ENCODE measurements around the gene CYB561D1. TPM values are rescaled to one million over a fixed set of nuclear protein-coding genes. Genes with fewer than 3 reads are reported as not detected.

Gene CYB561D1
- total RNA-seq, 1 donor from 2014 or later: 10.4 TPM

GRCh38 chr1:109527846-109528695 lies 34.2 kb downstream of the CYB561D1 start:
- no peak for DNase-seq (ENCODE audit: extremely low spot score, unreplicated experiment)
- Mint-ChIP-seq H3K27me3 (peaks cover 20% of the 10 kb centered on the region), H3K4me1 (ENCODE audit: unreplicated experiment) (peaks cover 28% of the 10 kb centered on the region), H3K27ac (no peak overlapping the region), H3K9me3 (no peaks in the 10 kb centered on the region), H3K36me3 (no peaks in the 10 kb centered on the region), H3K4me3 (no peak overlapping the region)
- TF ChIP-seq CTCF (conservative IDR thresholded peaks at IDR 0.05): no peak

- no peaks in the 10 kb centered on the region for H3K9me3 Mint-ChIP-seq
- DNase-seq (ENCODE audit: extremely low spot score, unreplicated experiment): no peak
- H3K27ac Mint-ChIP-seq: no peak overlapping the region
- no peak overlapping the region for H3K4me3 Mint-ChIP-seq
- no peak for TF ChIP-seq CTCF (conservative IDR thresholded peaks at IDR 0.05)
- H3K36me3 Mint-ChIP-seq: no peaks in the 10 kb centered on the region
- H3K27me3 Mint-ChIP-seq: peaks cover 20% of the 10 kb centered on the region
- peaks cover 28% of the 10 kb centered on the region for H3K4me1 Mint-ChIP-seq (ENCODE audit: unreplicated experiment)
Measured at GRCh38 chr1:109528712-109529111, 34.8 kb downstream of the CYB561D1 start.

- Mint-ChIP-seq H3K27me3 (peaks cover 20% of the 10 kb centered on the region), H3K36me3 (no peaks in the 10 kb centered on the region), H3K27ac (peak overlapping the region; percentile 50), H3K4me1 (ENCODE audit: unreplicated experiment) (peaks cover 28% of the 10 kb centered on the region), H3K9me3 (no peaks in the 10 kb centered on the region), H3K4me3 (no peak overlapping the region)
- DNase-seq (ENCODE audit: extremely low spot score, unreplicated experiment): no peak
- TF ChIP-seq CTCF (conservative IDR thresholded peaks at IDR 0.05): no peak
Measured at GRCh38 chr1:109529881-109530456, 36.1 kb downstream of the CYB561D1 start.

- Mint-ChIP-seq H3K4me1 (ENCODE audit: unreplicated experiment) (peaks cover 28% of the 10 kb centered on the region), H3K36me3 (no peaks in the 10 kb centered on the region), H3K4me3 (no peak overlapping the region), H3K27ac (peak overlapping the region; percentile 50), H3K9me3 (no peaks in the 10 kb centered on the region), H3K27me3 (peaks cover 23% of the 10 kb centered on the region)
- no peak for DNase-seq (ENCODE audit: extremely low spot score, unreplicated experiment)
- TF ChIP-seq CTCF (conservative IDR thresholded peaks at IDR 0.05): no peak
Measured at GRCh38 chr1:109530457-109531087, 36.7 kb downstream of the CYB561D1 start.

- Mint-ChIP-seq H3K4me3 (no peak overlapping the region), H3K36me3 (no peaks in the 10 kb centered on the region), H3K27ac (no peak overlapping the region), H3K27me3 (peaks cover 15% of the 10 kb centered on the region), H3K9me3 (no peaks in the 10 kb centered on the region), H3K4me1 (ENCODE audit: unreplicated experiment) (peaks cover 28% of the 10 kb centered on the region)
- no peak for TF ChIP-seq CTCF (conservative IDR thresholded peaks at IDR 0.05)
- DNase-seq (ENCODE audit: extremely low spot score, unreplicated experiment): no peak
Measured at GRCh38 chr1:109531380-109531779, 37.5 kb downstream of the CYB561D1 start.
